ENCODE data around the gene FRMD4A.

- no peak for TF ChIP-seq CTCF (optimal IDR thresholded peaks at IDR 0.05 in 1 of 3, IDR thresholded peaks at IDR 0.05 in 1 of 3, conservative IDR thresholded peaks at IDR 0.05 in 1 of 3; ENCODE audit: extremely low read depth in 1 of 3, insufficient read depth in 2 of 3, low read length in 3 of 3)
- TF ChIP-seq EZH2 (IDR thresholded peaks at IDR 0.05; ENCODE audit: low read length): no peak
These were observed 462.0 kb downstream of the FRMD4A start for GRCh38 chr10:13868528-13869294.
